ENCODE data around the gene ZSCAN16. TPM values are rescaled to one million over a fixed set of nuclear protein-coding genes. Genes with fewer than 3 reads are reported as not detected.

Gene ZSCAN16
- total and polyA plus RNA-seq, 2 of the 13 experiments (the other 11 are each of a cell fraction or from before 2014, with no cell fraction given): 5.7 to 12.7 TPM

GRCh38 chr6:28080631-28081485 lies 43.6 kb upstream of the ZSCAN16 start (continued):
- TF ChIP-seq CSRNP2 (CRISPR knock-in tag; conservative IDR thresholded peaks at IDR 0.05; ENCODE audit: low read depth) (no peak), ZNF652 (CRISPR knock-in tag; IDR thresholded peaks at IDR 0.05; ENCODE audit: borderline replicate concordance, low read depth) (peak; percentile 70; the same call in 1 of the 2 replicates), RCOR2 (CRISPR knock-in tag; IDR thresholded peaks at IDR 0.05) (0 out of 2 replicates have a peak, but pooled peaks have one; percentile 33), IRX3 (CRISPR knock-in tag; IDR thresholded peaks at IDR 0.05; ENCODE audit: borderline replicate concordance, low read depth) (0 out of 2 replicates have a peak, but pooled peaks have one; percentile 3), ZNF329 (CRISPR knock-in tag; IDR thresholded peaks at IDR 0.05; ENCODE audit: low read depth) (no peak), ATM (IDR thresholded peaks at IDR 0.05; ENCODE audit: borderline replicate concordance) (no peak), XBP1 (CRISPR knock-in tag; IDR thresholded peaks at IDR 0.05) (peak; percentile 67; the same call in 1 of the 2 replicates), NBN (conservative IDR thresholded peaks at IDR 0.05) (no peak), ZNF572 (CRISPR knock-in tag; IDR thresholded peaks at IDR 0.05) (peak; percentile 96; the same call in 1 of the 2 replicates), EHMT2 (IDR thresholded peaks at IDR 0.05; ENCODE audit: borderline replicate concordance, low read depth, low read length) (peak; percentile 78; the same call in 1 of the 2 replicates), SMC3 (IDR thresholded peaks at IDR 0.05; ENCODE audit: low read length) (0 out of 2 replicates have a peak, but pooled peaks have one; percentile 4), DRAP1 (CRISPR knock-in tag; IDR thresholded peaks at IDR 0.05) (peak; percentile 63), ZNF605 (CRISPR knock-in tag; IDR thresholded peaks at IDR 0.05) (peak; percentile 86), ZNF550 (CRISPR knock-in tag; IDR thresholded peaks at IDR 0.05; ENCODE audit: borderline replicate concordance) (no peak), LBX2 (CRISPR knock-in tag; IDR thresholded peaks at IDR 0.05; ENCODE audit: borderline replicate concordance) (no peak), POLR2A (IDR thresholded peaks at IDR 0.05; ENCODE audit: insufficient read depth in 1 of 2, low read depth in 2 of 2, low read length in 2 of 2) (peak; percentile 55 to 56; a peak in 3 of 4 replicates), ZNF589 (CRISPR knock-in tag; conservative IDR thresholded peaks at IDR 0.05) (peak; percentile 76; the same call in 1 of the 2 replicates), ZNF672 (CRISPR knock-in tag; IDR thresholded peaks at IDR 0.05) (no peak), TAF1 (CRISPR knock-in tag; IDR thresholded peaks at IDR 0.05) (peak; percentile 50), MLX (CRISPR knock-in tag; IDR thresholded peaks at IDR 0.05) (0 out of 2 replicates have a peak, but pooled peaks have one; percentile 35), ELF4 (CRISPR knock-in tag; IDR thresholded peaks at IDR 0.05; ENCODE audit: borderline replicate concordance) (no peak), TEF (CRISPR knock-in tag; IDR thresholded peaks at IDR 0.05) (0 out of 2 replicates have a peak, but pooled peaks have one; percentile 30), HCFC1 (IDR thresholded peaks at IDR 0.05; ENCODE audit: low read depth, low read length) (peak; percentile 91), AKAP8 (CRISPR knock-in tag; IDR thresholded peaks at IDR 0.05) (no peak; the same call in 1 of the 2 replicates), ZNF547 (CRISPR knock-in tag; IDR thresholded peaks at IDR 0.05) (peak; percentile 86; the same call in 1 of the 2 replicates)
